ENCODE results near the gene SVBP.

SVBP gene

GRCh38 chr1:42758641-42759040 is 58.6 kb downstream of the SVBP start:
- DNase-seq: no peak

- no peak for DNase-seq
These were observed 59.3 kb downstream of the SVBP start for GRCh38 chr1:42757892-42758275.
